Limb (tissue), 2 donors: ENCODE data around the gene ANKMY1.
A peak's percentile ranks its signal among the peaks of the same experiment; 100 is the strongest.

Experiments
- DNase-seq, 2 donors: peaks; one replicate each; pipeline ENCODE4 v3.0.0-alpha.2; 2016; ENCODE audit errors: extremely low spot score in 2 of 2

The ANKMY1 gene

DNA sequence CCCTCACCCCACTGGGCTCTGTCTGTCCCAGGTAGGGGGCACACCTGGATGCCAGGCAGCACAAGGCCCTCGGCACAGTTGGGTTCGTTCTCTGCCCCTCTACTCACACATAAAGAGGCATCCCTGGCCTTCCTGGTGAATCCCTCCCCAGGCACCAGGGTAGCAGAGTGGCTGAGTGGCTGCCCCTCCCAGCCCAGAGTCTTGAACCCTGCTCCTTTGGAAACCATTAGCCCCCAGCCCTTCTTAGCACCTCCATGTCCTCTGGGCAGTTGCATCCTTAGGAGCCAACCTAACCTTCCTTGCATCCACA lies 120.3 kb downstream of the ANKMY1 start:
- DNase-seq: peak in 1 of 2 donors; percentile 35

DNA sequence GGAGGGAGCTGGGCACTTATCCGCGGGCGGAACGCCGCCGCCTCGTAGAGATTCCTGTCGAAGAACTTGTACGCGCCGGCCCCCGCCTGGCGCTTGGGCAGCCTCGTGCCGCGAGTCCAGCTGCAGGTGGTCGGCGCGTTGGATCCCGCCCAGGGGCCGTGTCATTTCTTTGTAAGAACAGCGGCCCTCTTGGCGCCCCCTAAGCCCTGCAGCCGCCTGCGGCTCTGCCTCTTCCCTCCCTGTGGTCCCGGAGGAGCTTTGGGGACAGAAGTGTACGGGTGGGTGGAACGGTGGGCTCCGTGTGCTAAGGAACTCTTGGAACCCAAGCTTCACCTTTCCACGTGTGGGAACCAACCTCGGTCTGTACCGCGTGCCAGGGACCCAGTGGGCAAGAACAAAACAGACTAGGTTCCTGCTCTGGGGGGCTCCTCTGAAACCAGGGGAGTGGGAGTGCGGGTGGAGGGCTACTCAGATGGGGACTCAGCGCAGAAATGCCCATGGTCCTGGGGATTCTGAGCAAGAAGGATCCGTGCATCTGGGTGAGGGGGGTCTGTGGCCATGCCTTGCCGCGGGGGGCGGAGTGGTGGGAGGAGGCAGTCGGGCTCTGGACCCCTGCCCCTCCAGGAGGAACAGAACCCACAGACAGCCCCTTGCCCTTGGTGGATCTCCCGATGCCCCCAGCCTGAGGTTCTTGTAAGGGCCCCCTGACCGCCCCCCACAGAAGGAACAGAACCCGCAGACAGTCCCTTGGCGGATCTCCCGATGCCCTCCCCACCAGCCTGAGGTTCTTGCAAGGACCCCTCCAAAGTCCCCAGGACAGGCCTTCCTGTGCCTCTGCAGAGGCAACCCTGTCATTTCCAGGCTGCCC lies 120.9 kb downstream of the ANKMY1 start:
- DNase-seq: peak in 1 of 2 donors; percentile 75

- DNase-seq: peak in 1 of 2 donors; percentile 69
Measured at GRCh38 chr2:240435948-240436682, 121.7 kb downstream of the ANKMY1 start.

- DNase-seq: peak in 1 of 2 donors; percentile 62
Measured at GRCh38 chr2:240435457-240435947, 122.3 kb downstream of the ANKMY1 start, which contains the start of gene GPC1. Gene GPC1 (plus strand): TSS chr2:240435663. CDS start chr2:240435919, 256 bp downstream.

DNA sequence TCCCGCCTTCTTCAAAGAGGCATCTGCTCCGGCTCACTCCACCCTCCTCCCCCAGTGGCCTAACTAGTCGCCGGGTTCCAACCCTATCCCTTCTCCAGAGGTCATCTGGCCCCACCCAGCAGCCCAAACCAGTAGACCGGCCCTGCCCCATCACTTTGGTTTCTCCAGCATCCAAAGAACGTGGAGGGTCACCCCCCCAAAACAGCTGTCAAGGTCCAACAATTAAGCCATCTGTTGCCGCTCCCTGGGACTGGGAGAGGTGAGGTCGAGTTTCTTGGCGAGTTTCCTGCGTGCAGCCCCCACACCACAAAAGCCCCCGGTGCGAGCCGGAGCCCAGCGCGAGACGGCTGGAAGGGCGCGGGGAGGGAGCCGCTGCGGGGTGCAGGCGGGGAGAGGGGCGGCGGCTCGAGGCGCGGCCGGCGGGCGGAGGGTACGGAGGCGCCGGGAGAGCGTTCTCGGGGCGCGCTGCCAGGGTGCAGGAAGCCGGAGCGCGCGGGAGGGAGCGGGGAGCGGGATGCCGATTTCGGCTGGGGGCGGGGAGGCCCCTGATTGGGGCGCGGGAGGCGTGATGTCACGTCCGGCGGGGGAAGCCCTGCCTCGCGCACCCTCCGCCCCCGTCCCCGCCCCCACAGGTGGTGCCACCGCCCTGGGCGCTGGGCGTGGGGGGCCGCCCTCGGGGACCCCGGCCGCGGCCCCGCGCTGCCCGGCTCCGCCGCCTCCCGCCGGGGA lies 122.9 kb downstream of the ANKMY1 start:
- DNase-seq: peak; percentile 91 to 97

DNA sequence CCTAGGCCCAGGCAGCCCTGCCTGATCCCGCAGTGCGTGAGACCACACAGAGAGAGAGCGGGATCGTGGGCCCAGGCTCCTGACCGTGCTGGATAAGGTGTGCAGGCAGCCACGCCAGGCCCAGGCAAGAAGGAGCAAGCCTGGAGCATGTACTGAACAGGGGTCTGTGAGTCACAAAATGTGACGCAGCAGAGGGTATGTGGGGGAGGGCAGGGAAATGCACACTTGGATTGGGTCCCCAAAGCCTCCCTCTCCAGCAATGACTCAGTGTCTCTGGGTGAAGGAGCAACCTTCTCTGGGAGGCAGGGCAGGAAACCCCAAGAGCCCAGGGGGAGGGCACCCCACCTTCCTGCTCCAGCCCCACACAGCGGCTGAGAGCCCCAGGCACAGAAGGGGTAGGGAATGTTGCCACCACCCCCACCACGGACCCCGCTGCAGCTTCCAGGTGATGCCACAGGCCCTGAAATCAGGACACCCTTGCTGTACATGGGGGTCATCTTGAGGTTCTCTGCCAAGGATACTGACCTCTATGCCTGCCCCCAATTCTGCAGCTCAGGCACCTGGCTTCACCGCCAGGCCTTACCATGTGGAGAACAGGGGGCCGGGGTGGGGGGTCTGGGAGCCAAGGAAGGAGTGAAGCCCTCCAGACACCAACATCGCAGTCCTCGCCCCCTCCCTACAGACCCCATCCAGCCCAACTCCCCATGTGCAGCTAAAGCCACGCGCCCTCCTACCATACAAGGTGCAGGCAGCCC lies 123.6 kb downstream of the ANKMY1 start:
- DNase-seq: peak in 1 of 2 donors; percentile 38

DNA sequence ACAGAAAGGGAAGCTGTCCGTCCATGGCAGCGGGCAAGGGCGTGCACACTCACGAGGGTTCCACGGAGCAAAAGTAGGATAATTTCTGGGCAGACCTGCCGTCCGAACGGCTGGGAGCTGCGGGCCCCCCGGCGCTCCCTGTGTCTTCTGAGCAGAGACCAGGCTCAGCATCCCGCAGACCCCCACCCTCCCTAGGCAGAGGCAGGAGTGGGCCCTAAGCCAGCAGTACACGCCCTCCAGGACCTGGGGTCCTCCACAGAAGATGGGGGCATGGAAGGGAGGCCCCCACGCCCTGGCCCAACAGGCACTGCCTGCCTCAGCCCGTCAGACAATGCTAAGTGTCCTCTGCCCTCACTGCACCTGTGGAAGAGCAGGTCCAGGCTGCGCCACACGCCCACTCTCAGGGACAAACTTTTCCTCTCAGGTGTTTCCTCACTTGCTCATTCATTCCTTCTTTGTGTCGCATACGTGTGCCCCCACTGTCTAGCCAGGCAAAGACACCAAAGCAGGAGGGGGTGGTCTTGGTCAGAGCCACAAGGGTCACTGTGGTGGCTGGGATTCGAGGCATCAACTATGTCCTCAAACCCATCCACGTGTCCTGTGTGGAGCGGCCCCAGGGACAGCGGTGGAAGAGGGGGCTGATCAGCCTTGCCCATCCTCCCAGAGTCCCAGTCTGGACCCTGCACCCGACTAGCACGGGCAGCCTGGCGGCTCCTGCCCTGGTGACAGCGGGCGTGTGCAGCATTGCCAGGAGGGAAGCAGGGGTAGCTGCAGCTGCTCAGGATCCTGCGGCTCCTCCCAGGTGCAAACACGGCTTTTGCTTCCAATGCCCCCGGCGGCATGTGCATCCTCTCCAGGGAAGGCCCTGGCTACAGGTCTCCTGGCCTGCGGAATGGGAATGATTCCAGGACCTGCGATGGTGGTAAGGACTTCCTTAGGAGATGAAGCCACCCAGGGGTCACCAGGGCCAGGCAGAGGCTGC lies 124.7 kb downstream of the ANKMY1 start:
- peak in 1 of 2 donors; percentile 28 for DNase-seq

GRCh38 chr2:240432430-240432819 lies 125.4 kb downstream of the ANKMY1 start:
- no peak for DNase-seq

DNA sequence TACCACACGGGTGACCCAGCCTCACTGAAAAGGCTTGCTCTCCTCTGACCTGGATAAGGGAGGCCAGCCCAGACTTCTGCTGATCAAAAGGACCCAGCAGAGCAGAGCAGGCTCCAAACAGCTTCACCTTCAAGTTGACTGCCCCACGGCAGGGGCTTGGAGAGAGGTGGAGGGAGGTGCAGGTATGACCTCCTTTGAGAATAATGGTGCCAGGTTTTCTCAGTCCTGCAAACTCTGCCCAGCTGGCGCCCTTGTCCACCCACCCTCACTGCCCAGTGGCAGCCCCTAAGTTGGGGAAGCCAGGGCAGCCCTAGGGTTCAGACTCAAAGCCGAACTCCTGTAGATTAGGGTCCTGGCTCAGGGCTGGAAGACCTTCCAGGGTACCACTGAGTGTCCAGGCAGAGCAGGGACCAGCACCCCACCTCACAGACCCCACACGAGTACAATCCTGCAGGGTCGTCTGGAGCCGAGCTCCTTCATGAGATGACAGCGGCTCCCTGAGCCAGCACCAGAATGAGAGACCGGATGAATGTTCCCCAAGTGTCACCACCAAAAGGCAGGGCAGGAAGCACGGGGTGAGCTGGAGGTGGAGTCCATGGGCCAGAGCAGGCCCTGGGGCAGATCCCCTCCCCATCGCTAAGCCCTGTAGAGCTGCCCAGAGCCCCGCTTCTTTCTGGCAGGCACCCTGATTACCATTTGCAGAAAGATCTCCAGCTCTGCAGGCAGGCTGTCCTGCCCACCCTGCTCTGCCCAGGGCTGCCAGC lies 125.9 kb downstream of the ANKMY1 start:
- DNase-seq: no peak

DNA sequence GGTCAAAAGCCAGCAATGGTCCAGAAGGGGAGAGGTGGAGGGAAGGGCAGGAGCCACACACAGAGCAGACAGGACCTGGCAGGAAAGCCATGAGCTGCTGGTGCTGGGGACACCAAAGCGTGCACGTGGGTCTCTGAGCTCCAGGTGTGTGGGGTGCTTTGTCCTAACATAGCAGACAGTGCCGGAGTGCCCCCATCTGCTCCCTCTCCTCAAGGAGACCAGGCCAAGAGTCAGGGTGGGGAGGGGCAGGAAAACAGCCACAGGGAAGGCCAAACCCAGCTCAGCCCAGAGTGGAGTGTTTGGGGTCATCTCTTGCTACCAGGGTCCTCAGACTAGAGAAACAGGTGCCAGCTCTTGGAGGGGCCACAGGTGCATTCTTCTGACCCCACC lies 126.5 kb downstream of the ANKMY1 start:
- DNase-seq: no peak

DNA sequence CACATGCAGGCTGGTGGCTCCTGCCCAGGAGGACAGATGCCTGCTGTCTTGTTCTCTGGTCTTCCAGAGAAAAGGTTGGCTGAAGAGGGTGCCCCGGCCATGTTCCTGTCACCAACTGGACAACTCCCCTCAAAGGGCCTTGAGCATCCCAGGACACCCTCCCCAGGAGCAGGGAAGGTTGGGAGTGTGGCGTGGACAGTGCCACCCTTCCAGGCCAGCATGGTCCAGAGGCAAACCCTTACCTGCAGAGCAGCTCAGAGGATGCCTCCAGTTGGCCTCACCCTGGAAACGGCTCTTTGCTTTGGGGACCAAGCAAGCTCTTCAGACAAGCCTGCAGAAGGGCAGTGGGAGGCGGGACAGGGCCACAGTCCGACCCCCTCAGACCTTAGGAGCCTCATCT lies 127.2 kb downstream of the ANKMY1 start:
- DNase-seq: no peak

GRCh38 chr2:240429872-240430491 lies 127.8 kb downstream of the ANKMY1 start:
- DNase-seq: no peak
